HepG2 (cell line): ENCODE measurements around the gene BAHCC1. TPM values are rescaled to one million over a fixed set of nuclear protein-coding genes. Genes with fewer than 3 reads are reported as not detected.

Experiments used
- EZH2 ChIP-seq: conservative IDR thresholded peaks from 2 replicates; pipeline ENCODE4 v1.6.1; 2012; ENCODE audit warnings: mild to moderate bottlenecking, low read depth, low read length, moderate library complexity
- HDAC2 ChIP-seq: sonication (generic); formaldehyde crosslinking; IDR thresholded peaks from 2 replicates; pipeline ENCODE4 v1.4.0; 2020; ENCODE audit warnings: missing genetic modification reagents
- HNRNPUL1 ChIP-seq: fragments of 200-400 bp; formaldehyde crosslinking; IDR thresholded peaks from 2 replicates; pipeline ENCODE4 v1.6.1; 2017; ENCODE audit warnings: low read depth, mild to moderate bottlenecking, low read length, moderate library complexity
- IRF2 ChIP-seq: IDR thresholded peaks from 2 replicates; pipeline ENCODE4 v1.6.1; 2018; ENCODE audit warnings: missing genetic modification reagents, missing compliant biosample characterization
- KDM6A ChIP-seq: IDR thresholded peaks from 2 replicates; pipeline ENCODE4 v1.6.1; 2016; ENCODE audit warnings: low read depth
- KLF13 ChIP-seq: sonication (generic); formaldehyde crosslinking; IDR thresholded peaks from 2 replicates; pipeline ENCODE4 v1.4.0; 2020; ENCODE audit warnings: mild to moderate bottlenecking, missing genetic modification reagents
- MYNN ChIP-seq: sonication (generic); formaldehyde crosslinking; IDR thresholded peaks from 2 replicates; pipeline ENCODE4 v1.4.0; 2020; ENCODE audit warnings: mild to moderate bottlenecking, low read depth, missing genetic modification reagents
- SKI ChIP-seq: fragments of 450-650 bp; IDR thresholded peaks from one replicate; pipeline ENCODE4 v1.6.1; 2018; ENCODE audit warnings: mild to moderate bottlenecking; ENCODE audit not compliant: partially characterized antibody
- SUZ12 ChIP-seq: fragments of 150-350 bp; IDR thresholded peaks from 2 replicates; pipeline ENCODE4 v1.6.1; 2014; ENCODE audit warnings: low read depth, low read length
- THAP11 ChIP-seq: IDR thresholded peaks from 2 replicates; pipeline ENCODE4 v1.6.1; 2016; ENCODE audit warnings: missing biosample characterization, missing genetic modification reagents
- ZBTB21 ChIP-seq: sonication (generic); formaldehyde crosslinking; IDR thresholded peaks from 2 replicates; pipeline ENCODE4 v1.4.0; 2020; ENCODE audit warnings: missing genetic modification reagents
- ZKSCAN1 ChIP-seq: fragments of 150-350 bp; IDR thresholded peaks from 2 replicates; pipeline ENCODE4 v1.6.1; 2014; ENCODE audit warnings: low read length
- ZNF549 ChIP-seq: sonication (generic); formaldehyde crosslinking; IDR thresholded peaks from 2 replicates; pipeline ENCODE4 v1.5.0; 2020; ENCODE audit warnings: missing genetic modification reagents
- ZNF703 ChIP-seq: sonication (generic); formaldehyde crosslinking; IDR thresholded peaks from 2 replicates; pipeline ENCODE4 v1.5.1; 2020; ENCODE audit warnings: missing genetic modification reagents, mild to moderate bottlenecking, moderate library complexity, borderline replicate concordance
- ZNF790 ChIP-seq: sonication (generic); formaldehyde crosslinking; IDR thresholded peaks from 2 replicates; pipeline ENCODE4 v1.8.0; 2022; ENCODE audit warnings: missing genetic modification reagents, mild to moderate bottlenecking, borderline replicate concordance
- ZNF816 ChIP-seq: sonication (generic); formaldehyde crosslinking; IDR thresholded peaks from 2 replicates; pipeline ENCODE4 v1.8.0; 2022; ENCODE audit warnings: missing genetic modification reagents, mild to moderate bottlenecking, borderline replicate concordance
- ZNF841 ChIP-seq: sonication (generic); formaldehyde crosslinking; IDR thresholded peaks from 2 replicates; pipeline ENCODE4 v1.8.1; 2023; ENCODE audit warnings: missing genetic modification reagents, borderline replicate concordance
- polyA plus RNA-seq, 8 experiments: library from polyadenylated mRNA; depleted of rRNA in 3 of 8; stranded (reverse) in 7 of 8; unstranded in 1 of 8; fragments of >200 nt; fragmentation: Illumina TruSeq in 4 of 8; extraction: Trizol in 4 of 8; gene quantifications; 2 replicates each; pipeline versions ENCODE4 v1.2.1 to v1.2.3, GENCODE V29; 2011 to 2016; ENCODE audit warnings: low read depth in 4 of 8, missing spikeins in 1 of 8, mixed read lengths in 1 of 8; ENCODE audit not compliant: insufficient read depth in 1 of 8
- total RNA-seq, 5 experiments: library from RNA; depleted of rRNA; stranded (reverse); fragments of >200 nt; fragmentation: Illumina TruSeq; extraction: Trizol; gene quantifications; 2 replicates each; pipeline ENCODE4 v1.2.3, GENCODE V29; 2016; ENCODE audit warnings: low read depth in 1 of 5
- TF ChIP-seq, protein P1 (sequence below): IDR thresholded peaks from 2 replicates; pipeline ENCODE4 v1.6.1; 2016; ENCODE audit warnings: low read depth, control low read depth
- TF ChIP-seq, protein P2 (sequence below): fragments of 450-650 bp; IDR thresholded peaks from 2 replicates; pipeline ENCODE4 v1.6.1; 2016
- TF ChIP-seq, protein P3 (sequence below): sonication (generic); formaldehyde crosslinking; IDR thresholded peaks from 2 replicates; pipeline ENCODE4 v1.4.0; 2020; ENCODE audit warnings: missing genetic modification reagents
- TF ChIP-seq, protein P4 (sequence below): sonication (generic); formaldehyde crosslinking; IDR thresholded peaks from 2 replicates; pipeline ENCODE4 v1.4.0; 2020; ENCODE audit warnings: mild to moderate bottlenecking, missing genetic modification reagents
- TF ChIP-seq, protein P5 (sequence below): sonication (generic); formaldehyde crosslinking; IDR thresholded peaks from 2 replicates; pipeline ENCODE4 v1.5.0; 2020; ENCODE audit warnings: missing genetic modification reagents
- TF ChIP-seq, protein P6 (sequence below): sonication (generic); formaldehyde crosslinking; IDR thresholded peaks from 2 replicates; pipeline ENCODE4 v1.8.1; 2023; ENCODE audit warnings: mild to moderate bottlenecking, missing genetic modification reagents, borderline replicate concordance
- TF ChIP-seq, protein P7 (sequence below): sonication (generic); formaldehyde crosslinking; IDR thresholded peaks from 2 replicates; pipeline ENCODE4 v1.5.1; 2020; ENCODE audit warnings: missing genetic modification reagents, mild to moderate bottlenecking, borderline replicate concordance

BAHCC1 gene
- total and polyA plus RNA-seq, 2 of the 13 experiments (the other 11 are each of a cell fraction or from before 2014, with no cell fraction given) = 1.4 to 1.7 TPM

DNA sequence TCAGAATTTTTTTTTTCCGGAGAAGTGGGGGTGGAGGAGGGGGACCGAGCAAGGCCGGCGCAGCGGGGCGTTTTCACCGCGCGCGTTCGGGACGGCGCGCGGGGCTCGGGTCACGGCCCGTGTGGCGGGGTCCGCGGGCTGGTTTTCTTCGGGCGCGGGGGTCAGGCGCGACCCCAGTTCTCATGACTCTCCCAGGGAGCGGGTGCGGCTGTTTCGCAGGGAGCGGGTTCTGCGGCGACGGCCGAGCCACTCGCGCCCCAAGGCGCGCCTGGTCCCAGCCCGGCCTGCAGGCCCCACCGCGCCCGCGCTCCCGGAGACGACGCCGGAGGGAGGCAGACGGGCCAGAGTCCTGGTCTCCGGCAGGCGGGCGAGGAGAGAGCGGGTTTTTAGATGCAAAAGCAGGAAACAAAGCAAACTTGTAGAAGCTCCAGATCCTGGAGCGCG is 1.0 kb downstream of the BAHCC1 start (continued):
- TF ChIP-seq, protein P1, sequence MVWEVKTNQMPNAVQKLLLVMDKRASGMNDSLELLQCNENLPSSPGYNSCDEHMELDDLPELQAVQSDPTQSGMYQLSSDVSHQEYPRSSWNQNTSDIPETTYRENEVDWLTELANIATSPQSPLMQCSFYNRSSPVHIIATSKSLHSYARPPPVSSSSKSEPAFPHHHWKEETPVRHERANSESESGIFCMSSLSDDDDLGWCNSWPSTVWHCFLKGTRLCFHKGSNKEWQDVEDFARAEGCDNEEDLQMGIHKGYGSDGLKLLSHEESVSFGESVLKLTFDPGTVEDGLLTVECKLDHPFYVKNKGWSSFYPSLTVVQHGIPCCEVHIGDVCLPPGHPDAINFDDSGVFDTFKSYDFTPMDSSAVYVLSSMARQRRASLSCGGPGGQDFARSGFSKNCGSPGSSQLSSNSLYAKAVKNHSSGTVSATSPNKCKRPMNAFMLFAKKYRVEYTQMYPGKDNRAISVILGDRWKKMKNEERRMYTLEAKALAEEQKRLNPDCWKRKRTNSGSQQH (CRISPR knock-in tag) = 0 out of 2 replicates have a peak, but pooled peaks have one; percentile 10
- TF ChIP-seq ZNF841 (CRISPR knock-in tag) (no peak), IRF2 (no peak), SUZ12 (no peak), ZBTB21 (no peak), SKI (no peak), ZNF790 (CRISPR knock-in tag) (0 out of 2 replicates have a peak, but pooled peaks have one; percentile 14), ZNF703 (CRISPR knock-in tag) (no peak), ZKSCAN1 (no peak), THAP11 (CRISPR knock-in tag) (no peak), KLF13 (CRISPR knock-in tag) (0 out of 2 replicates have a peak, but pooled peaks have one; percentile 6), EZH2 (0 out of 2 replicates have a peak, but pooled peaks have one; percentile 26), MYNN (CRISPR knock-in tag) (no peak), ZNF816 (no peak), HDAC2 (CRISPR knock-in tag) (no peak), HNRNPUL1 (no peak), ZNF549 (CRISPR knock-in tag) (no peak), KDM6A (CRISPR knock-in tag) (no peak)
- TF ChIP-seq, protein P2, sequence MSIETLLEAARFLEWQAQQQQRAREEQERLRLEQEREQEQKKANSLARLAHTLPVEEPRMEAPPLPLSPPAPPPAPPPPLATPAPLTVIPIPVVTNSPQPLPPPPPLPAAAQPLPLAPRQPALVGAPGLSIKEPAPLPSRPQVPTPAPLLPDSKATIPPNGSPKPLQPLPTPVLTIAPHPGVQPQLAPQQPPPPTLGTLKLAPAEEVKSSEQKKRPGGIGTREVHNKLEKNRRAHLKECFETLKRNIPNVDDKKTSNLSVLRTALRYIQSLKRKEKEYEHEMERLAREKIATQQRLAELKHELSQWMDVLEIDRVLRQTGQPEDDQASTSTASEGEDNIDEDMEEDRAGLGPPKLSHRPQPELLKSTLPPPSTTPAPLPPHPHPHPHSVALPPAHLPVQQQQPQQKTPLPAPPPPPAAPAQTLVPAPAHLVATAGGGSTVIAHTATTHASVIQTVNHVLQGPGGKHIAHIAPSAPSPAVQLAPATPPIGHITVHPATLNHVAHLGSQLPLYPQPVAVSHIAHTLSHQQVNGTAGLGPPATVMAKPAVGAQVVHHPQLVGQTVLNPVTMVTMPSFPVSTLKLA = no peak
- TF ChIP-seq, protein P3, sequence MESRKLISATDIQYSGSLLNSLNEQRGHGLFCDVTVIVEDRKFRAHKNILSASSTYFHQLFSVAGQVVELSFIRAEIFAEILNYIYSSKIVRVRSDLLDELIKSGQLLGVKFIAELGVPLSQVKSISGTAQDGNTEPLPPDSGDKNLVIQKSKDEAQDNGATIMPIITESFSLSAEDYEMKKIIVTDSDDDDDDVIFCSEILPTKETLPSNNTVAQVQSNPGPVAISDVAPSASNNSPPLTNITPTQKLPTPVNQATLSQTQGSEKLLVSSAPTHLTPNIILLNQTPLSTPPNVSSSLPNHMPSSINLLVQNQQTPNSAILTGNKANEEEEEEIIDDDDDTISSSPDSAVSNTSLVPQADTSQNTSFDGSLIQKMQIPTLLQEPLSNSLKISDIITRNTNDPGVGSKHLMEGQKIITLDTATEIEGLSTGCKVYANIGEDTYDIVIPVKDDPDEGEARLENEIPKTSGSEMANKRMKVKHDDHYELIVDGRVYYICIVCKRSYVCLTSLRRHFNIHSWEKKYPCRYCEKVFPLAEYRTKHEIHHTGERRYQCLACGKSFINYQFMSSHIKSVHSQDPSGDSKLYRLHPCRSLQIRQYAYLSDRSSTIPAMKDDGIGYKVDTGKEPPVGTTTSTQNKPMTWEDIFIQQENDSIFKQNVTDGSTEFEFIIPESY (CRISPR knock-in tag) = no peak
- TF ChIP-seq, protein P4, sequence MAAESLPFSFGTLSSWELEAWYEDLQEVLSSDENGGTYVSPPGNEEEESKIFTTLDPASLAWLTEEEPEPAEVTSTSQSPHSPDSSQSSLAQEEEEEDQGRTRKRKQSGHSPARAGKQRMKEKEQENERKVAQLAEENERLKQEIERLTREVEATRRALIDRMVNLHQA = no peak
- TF ChIP-seq, protein P5, sequence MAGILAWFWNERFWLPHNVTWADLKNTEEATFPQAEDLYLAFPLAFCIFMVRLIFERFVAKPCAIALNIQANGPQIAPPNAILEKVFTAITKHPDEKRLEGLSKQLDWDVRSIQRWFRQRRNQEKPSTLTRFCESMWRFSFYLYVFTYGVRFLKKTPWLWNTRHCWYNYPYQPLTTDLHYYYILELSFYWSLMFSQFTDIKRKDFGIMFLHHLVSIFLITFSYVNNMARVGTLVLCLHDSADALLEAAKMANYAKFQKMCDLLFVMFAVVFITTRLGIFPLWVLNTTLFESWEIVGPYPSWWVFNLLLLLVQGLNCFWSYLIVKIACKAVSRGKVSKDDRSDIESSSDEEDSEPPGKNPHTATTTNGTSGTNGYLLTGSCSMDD = no peak
- TF ChIP-seq, protein P6, sequence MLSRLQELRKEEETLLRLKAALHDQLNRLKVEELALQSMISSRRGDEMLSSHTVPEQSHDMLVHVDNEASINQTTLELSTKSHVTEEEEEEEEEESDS (CRISPR knock-in tag) = no peak
- TF ChIP-seq, protein P7, sequence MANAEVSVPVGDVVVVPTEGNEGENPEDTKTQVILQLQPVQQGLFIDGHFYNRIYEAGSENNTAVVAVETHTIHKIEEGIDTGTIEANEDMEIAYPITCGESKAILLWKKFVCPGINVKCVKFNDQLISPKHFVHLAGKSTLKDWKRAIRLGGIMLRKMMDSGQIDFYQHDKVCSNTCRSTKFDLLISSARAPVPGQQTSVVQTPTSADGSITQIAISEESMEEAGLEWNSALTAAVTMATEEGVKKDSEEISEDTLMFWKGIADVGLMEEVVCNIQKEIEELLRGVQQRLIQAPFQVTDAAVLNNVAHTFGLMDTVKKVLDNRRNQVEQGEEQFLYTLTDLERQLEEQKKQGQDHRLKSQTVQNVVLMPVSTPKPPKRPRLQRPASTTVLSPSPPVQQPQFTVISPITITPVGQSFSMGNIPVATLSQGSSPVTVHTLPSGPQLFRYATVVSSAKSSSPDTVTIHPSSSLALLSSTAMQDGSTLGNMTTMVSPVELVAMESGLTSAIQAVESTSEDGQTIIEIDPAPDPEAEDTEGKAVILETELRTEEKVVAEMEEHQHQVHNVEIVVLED (CRISPR knock-in tag) = no peak
